Measurements from ENCODE around the gene RBPMS2.

The RBPMS2 gene

GRCh38 chr15:64731012-64731804 lies 44.2 kb downstream of the RBPMS2 start:
- peak; percentile 95 for TF ChIP-seq ZNF654 (tag by site-specific recombination; IDR thresholded peaks at IDR 0.05; ENCODE audit: low read depth)
- peak; percentile 84 for TF ChIP-seq CTCF (tag by site-specific recombination; IDR thresholded peaks at IDR 0.05)
- TF ChIP-seq BCL6B (tag by site-specific recombination; IDR thresholded peaks at IDR 0.05): no peak
- TF ChIP-seq PRDM2 (tag by site-specific recombination; IDR thresholded peaks at IDR 0.05; ENCODE audit: borderline replicate concordance): no peak
- TF ChIP-seq ZNF157 (tag by site-specific recombination; IDR thresholded peaks at IDR 0.05): no peak
- Histone ChIP-seq H3K27ac (ENCODE audit: extremely low read depth, low read depth, low read length) (no peak overlapping the region), H3K4me1 (ENCODE audit: control insufficient read depth, insufficient read depth, low read length) (no peaks in the 10 kb centered on the region), H3K36me3 (ENCODE audit: control insufficient read depth in 2 of 2, insufficient read depth in 1 of 2, low read length in 2 of 2) (no peaks in the 10 kb centered on the region), H3K9me3 (ENCODE audit: control insufficient read depth, insufficient read depth, low read depth, low read length) (no peaks in the 10 kb centered on the region), H3K4me3 (ENCODE audit: low read depth, low read length) (no peak overlapping the region)
- ChIA-PET CTCF (interaction anchor here (0.6 to 7.1 kb wide), 19 partner anchors 9 to 507 kb away, joined by 3 to 127 read pairs (median 3); no protein-coding TSS in a partner anchor), POLR2A (no interaction called here)

GRCh38 chr15:64730151-64730550 lies 45.2 kb downstream of the RBPMS2 start:
- H3K4me1 ChIP-seq (ENCODE audit: control insufficient read depth, insufficient read depth, low read length): no peaks in the 10 kb centered on the region
- ChIA-PET CTCF (interaction anchor here (0.6 to 7.1 kb wide), 15 partner anchors 9 to 506 kb away, joined by 3 to 127 read pairs (median 3); no protein-coding TSS in a partner anchor), POLR2A (no interaction called here)
- H3K9me3 ChIP-seq (ENCODE audit: control insufficient read depth, insufficient read depth, low read depth, low read length): no peaks in the 10 kb centered on the region
- no peaks in the 10 kb centered on the region for H3K36me3 ChIP-seq (ENCODE audit: control insufficient read depth in 2 of 2, insufficient read depth in 1 of 2, low read length in 2 of 2)
- no peak for TF ChIP-seq ZNF138 (tag by site-specific recombination; IDR thresholded peaks at IDR 0.05; ENCODE audit: borderline replicate concordance)
- TF ChIP-seq ZNF184 (tag by site-specific recombination; IDR thresholded peaks at IDR 0.05): no peak
- TF ChIP-seq ZNF677 (tag by site-specific recombination; IDR thresholded peaks at IDR 0.05): no peak
- no peak for TF ChIP-seq ZNF837 (tag by site-specific recombination; IDR thresholded peaks at IDR 0.05)
- TF ChIP-seq GLI4 (tag by site-specific recombination; IDR thresholded peaks at IDR 0.05): no peak
- TF ChIP-seq ZNF561 (tag by site-specific recombination; IDR thresholded peaks at IDR 0.05; ENCODE audit: borderline replicate concordance): no peak
- TF ChIP-seq ZNF670 (tag by site-specific recombination; IDR thresholded peaks at IDR 0.05; ENCODE audit: low read depth): no peak
- no peak for TF ChIP-seq ZNF175 (tag by site-specific recombination; IDR thresholded peaks at IDR 0.05)
- no peak for TF ChIP-seq BCL6B (tag by site-specific recombination; IDR thresholded peaks at IDR 0.05)
- no peak for TF ChIP-seq ZBTB11 (tag by site-specific recombination; conservative IDR thresholded peaks at IDR 0.05; ENCODE audit: low read depth)
- no peak overlapping the region for H3K27ac ChIP-seq (ENCODE audit: extremely low read depth, low read depth, low read length)
- H3K4me3 ChIP-seq (ENCODE audit: low read depth, low read length): no peak overlapping the region
